Measurements from ENCODE around the gene CC2D2A.

- TF ChIP-seq GATA2 (IDR thresholded peaks at IDR 0.05; ENCODE audit: low read depth, low read length) (no peak), GATA3 (IDR thresholded peaks at IDR 0.05; ENCODE audit: low read depth, low read length) (no peak)
Measured at GRCh38 chr4:15536552-15537499, 67.1 kb downstream of the CC2D2A start.
